Measurements from ENCODE around the gene CEACAM5.
"Not testable (repeated sequence)": the region's sequence is repeated elsewhere in the genome, so short reads cannot be mapped to it uniquely, and the experiment has no call there.

Gene CEACAM5

DNA sequence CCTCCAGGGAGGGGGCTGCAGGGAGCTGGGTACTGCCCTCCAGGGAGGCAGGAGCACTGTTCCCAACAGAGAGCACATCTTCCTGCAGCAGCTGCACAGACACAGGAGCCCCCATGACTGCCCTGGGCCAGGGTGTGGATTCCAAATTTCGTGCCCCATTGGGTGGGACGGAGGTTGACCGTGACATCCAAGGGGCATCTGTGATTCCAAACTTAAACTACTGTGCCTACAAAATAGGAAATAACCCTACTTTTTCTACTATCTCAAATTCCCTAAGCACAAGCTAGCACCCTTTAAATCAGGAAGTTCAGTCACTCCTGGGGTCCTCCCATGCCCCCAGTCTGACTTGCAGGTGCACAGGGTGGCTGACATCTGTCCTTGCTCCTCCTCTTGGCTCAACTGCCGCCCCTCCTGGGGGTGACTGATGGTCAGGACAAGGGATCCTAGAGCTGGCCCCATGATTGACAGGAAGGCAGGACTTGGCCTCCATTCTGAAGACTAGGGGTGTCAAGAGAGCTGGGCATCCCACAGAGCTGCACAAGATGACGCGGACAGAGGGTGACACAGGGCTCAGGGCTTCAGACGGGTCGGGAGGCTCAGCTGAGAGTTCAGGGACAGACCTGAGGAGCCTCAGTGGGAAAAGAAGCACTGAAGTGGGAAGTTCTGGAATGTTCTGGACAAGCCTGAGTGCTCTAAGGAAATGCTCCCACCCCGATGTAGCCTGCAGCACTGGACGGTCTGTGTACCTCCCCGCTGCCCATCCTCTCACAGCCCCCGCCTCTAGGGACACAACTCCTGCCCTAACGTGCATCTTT lies 7.8 kb upstream of the CEACAM5 start:
- in situ Hi-C loops (cut with HindIII; ENCODE audit: low sequenced_read_pairs): no loop called here

DNA sequence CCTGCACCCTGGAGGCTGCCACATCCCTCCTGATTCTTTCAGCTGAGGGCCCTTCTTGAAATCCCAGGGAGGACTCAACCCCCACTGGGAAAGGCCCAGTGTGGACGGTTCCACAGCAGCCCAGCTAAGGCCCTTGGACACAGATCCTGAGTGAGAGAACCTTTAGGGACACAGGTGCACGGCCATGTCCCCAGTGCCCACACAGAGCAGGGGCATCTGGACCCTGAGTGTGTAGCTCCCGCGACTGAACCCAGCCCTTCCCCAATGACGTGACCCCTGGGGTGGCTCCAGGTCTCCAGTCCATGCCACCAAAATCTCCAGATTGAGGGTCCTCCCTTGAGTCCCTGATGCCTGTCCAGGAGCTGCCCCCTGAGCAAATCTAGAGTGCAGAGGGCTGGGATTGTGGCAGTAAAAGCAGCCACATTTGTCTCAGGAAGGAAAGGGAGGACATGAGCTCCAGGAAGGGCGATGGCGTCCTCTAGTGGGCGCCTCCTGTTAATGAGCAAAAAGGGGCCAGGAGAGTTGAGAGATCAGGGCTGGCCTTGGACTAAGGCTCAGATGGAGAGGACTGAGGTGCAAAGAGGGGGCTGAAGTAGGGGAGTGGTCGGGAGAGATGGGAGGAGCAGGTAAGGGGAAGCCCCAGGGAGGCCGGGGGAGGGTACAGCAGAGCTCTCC lies 6.9 kb upstream of the CEACAM5 start:
- in situ Hi-C loops (cut with HindIII; ENCODE audit: low sequenced_read_pairs): no loop called here

DNA sequence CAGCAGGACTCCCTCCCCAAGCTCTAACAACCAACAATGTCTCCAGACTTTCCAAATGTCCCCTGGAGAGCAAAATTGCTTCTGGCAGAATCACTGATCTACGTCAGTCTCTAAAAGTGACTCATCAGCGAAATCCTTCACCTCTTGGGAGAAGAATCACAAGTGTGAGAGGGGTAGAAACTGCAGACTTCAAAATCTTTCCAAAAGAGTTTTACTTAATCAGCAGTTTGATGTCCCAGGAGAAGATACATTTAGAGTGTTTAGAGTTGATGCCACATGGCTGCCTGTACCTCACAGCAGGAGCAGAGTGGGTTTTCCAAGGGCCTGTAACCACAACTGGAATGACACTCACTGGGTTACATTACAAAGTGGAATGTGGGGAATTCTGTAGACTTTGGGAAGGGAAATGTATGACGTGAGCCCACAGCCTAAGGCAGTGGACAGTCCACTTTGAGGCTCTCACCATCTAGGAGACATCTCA lies 6.2 kb upstream of the CEACAM5 start:
- in situ Hi-C loops (cut with HindIII; ENCODE audit: low sequenced_read_pairs): no loop called here

DNA sequence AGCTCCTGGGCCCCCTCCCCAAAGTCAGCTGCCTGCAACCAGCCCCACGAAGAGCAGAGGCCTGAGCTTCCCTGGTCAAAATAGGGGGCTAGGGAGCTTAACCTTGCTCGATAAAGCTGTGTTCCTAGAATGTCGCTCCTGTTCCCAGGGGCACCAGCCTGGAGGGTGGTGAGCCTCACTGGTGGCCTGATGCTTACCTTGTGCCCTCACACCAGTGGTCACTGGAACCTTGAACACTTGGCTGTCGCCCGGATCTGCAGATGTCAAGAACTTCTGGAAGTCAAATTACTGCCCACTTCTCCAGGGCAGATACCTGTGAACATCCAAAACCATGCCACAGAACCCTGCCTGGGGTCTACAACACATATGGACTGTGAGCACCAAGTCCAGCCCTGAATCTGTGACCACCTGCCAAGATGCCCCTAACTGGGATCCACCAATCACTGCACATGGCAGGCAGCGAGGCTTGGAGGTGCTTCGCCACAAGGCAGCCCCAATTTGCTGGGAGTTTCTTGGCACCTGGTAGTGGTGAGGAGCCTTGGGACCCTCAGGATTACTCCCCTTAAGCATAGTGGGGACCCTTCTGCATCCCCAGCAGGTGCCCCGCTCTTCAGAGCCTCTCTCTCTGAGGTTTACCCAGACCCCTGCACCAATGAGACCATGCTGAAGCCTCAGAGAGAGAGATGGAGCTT lies 4.7 kb upstream of the CEACAM5 start:
- in situ Hi-C loops (cut with HindIII; ENCODE audit: low sequenced_read_pairs): no loop called here

DNA sequence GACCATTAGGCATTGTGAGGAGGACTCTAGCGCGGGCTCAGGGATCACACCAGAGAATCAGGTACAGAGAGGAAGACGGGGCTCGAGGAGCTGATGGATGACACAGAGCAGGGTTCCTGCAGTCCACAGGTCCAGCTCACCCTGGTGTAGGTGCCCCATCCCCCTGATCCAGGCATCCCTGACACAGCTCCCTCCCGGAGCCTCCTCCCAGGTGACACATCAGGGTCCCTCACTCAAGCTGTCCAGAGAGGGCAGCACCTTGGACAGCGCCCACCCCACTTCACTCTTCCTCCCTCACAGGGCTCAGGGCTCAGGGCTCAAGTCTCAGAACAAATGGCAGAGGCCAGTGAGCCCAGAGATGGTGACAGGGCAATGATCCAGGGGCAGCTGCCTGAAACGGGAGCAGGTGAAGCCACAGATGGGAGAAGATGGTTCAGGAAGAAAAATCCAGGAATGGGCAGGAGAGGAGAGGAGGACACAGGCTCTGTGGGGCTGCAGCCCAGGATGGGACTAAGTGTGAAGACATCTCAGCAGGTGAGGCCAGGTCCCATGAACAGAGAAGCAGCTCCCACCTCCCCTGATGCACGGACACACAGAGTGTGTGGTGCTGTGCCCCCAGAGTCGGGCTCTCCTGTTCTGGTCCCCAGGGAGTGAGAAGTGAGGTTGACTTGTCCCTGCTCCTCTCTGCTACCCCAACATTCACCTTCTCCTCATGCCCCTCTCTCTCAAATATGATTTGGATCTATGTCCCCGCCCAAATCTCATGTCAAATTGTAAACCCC lies 2.8 kb upstream of the CEACAM5 start:
- in situ Hi-C loops (cut with HindIII; ENCODE audit: low sequenced_read_pairs): no loop called here

DNA sequence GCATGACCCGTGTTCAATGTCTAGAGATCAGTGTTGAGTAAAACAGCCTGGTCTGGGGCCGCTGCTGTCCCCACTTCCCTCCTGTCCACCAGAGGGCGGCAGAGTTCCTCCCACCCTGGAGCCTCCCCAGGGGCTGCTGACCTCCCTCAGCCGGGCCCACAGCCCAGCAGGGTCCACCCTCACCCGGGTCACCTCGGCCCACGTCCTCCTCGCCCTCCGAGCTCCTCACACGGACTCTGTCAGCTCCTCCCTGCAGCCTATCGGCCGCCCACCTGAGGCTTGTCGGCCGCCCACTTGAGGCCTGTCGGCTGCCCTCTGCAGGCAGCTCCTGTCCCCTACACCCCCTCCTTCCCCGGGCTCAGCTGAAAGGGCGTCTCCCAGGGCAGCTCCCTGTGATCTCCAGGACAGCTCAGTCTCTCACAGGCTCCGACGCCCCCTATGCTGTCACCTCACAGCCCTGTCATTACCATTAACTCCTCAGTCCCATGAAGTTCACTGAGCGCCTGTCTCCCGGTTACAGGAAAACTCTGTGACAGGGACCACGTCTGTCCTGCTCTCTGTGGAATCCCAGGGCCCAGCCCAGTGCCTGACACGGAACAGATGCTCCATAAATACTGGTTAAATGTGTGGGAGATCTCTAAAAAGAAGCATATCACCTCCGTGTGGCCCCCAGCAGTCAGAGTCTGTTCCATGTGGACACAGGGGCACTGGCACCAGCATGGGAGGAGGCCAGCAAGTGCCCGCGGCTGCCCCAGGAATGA lies 1.5 kb upstream of the CEACAM5 start:
- in situ Hi-C loops (cut with HindIII; ENCODE audit: low sequenced_read_pairs): no loop called here

DNA sequence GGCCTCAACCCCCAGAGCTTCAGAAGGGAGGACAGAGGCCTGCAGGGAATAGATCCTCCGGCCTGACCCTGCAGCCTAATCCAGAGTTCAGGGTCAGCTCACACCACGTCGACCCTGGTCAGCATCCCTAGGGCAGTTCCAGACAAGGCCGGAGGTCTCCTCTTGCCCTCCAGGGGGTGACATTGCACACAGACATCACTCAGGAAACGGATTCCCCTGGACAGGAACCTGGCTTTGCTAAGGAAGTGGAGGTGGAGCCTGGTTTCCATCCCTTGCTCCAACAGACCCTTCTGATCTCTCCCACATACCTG lies 969 bp upstream of the CEACAM5 start:
- in situ Hi-C loops (cut with HindIII; ENCODE audit: low sequenced_read_pairs): no loop called here

DNA sequence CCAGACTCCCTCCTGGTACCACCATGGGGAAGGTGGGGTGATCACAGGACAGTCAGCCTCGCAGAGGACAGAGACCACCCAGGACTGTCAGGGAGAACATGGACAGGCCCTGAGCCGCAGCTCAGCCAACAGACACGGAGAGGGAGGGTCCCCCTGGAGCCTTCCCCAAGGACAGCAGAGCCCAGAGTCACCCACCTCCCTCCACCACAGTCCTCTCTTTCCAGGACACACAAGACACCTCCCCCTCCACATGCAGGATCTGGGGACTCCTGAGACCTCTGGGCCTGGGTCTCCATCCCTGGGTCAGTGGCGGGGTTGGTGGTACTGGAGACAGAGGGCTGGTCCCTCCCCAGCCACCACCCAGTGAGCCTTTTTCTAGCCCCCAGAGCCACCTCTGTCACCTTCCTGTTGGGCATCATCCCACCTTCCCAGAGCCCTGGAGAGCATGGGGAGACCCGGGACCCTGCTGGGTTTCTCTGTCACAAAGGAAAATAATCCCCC lies 505 bp upstream of the CEACAM5 start:
- in situ Hi-C loops (cut with HindIII; ENCODE audit: low sequenced_read_pairs): no loop called here

DNA sequence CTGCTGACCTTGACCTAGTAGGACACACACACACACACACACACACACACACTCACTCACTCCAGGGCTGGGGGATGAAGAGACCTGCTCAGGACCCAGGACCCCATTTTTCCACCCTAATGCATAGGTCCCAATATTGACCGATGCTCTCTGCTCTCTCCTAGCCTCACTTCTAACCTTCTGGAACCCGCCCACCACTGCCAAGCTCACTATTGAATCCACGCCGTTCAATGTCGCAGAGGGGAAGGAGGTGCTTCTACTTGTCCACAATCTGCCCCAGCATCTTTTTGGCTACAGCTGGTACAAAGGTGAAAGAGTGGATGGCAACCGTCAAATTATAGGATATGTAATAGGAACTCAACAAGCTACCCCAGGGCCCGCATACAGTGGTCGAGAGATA lies 1.1 kb downstream of the CEACAM5 start:
- in situ Hi-C loops (cut with HindIII; ENCODE audit: low sequenced_read_pairs): not testable (repeated sequence)

DNA sequence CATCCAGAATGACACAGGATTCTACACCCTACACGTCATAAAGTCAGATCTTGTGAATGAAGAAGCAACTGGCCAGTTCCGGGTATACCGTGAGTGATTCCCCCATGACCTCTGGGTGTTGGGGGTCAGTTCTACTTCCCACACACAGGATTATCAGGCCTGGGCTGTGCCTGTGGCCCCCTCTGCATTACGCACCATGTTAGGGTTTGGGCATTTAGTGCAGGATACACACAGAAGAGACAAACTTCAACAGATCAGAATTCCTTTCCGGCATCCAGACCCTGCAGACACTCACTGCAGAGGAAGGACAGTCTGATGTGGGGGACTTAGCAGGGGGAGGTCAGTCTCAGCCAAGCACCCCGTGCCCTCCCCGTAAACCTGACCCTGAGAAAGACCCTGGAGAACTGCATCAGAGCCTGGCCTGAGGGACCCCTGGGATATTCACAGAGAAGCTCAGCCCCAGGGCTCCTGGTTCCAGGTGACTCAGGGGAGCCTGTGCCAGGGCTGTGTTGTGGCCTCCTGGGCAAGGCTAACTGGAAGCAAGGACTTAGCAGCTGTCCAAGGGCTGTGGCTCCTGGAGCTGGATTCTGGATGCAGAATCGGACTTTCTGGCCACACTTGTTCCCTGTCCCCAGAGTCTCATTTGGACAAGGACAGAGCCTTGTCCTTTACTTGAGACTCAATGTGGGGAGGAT lies 1.7 kb downstream of the CEACAM5 start:
- in situ Hi-C loops (cut with HindIII; ENCODE audit: low sequenced_read_pairs): no loop called here

DNA sequence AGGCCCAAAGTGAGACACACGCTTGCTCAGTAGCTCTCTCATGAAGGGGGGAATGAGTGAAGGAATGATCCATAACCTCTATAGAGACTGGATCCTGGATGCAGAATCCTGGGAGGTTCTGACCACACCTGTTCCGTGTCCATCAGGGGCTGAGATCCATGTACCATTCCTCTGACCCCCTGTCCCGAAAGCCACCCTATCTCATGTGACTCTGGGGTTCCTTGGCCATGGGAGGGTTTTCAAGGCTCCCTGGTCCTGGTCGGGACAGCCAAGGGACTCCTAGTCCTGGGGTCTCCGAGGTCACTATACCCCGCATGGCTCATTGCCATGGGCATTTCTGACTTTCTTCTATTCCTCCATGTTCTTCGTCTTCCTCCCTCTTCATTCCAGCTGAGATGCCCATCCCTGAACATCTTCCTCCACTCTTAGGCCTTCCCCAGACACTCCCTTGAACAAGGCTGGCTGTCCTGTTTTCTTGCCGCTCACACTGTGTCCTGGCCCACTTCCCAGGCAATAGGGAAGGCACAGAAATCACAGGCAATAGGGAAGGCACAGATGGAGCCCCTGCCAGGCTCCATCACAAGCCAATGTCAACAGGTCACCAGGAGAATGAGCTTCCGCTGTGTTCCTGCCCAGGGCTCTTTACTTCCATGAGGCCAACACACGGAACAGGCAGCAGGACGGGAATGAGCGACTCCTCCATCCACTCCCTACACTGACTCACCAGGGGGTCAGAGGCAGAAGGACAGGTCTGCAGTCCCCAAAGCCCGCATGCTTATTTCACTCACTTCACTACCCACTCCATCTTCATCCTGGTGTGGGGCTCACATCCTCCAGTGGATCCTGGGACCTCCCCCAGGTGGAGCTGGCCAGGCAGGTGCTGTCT lies 3.2 kb downstream of the CEACAM5 start:
- in situ Hi-C loops (cut with HindIII; ENCODE audit: low sequenced_read_pairs): no loop called here

DNA sequence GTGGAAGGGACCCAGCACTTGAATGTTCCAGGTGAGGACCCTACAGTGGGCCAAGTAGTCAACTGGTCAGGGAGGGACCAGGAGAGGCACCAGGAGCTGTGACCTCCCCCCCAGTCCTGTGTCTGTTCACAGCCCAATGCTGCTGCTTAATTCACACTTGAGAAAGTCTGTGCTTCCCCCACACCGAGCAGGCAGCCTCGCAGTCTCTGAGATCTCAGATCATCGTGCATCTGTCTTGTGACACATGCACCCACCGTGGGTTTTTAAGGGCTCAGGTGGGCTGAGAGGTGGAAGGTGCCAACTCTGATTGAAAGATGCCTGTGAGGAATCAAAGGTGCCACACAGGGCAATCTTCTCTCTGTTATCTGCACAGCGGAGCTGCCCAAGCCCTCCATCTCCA lies 6.2 kb downstream of the CEACAM5 start:
- in situ Hi-C loops (cut with HindIII; ENCODE audit: low sequenced_read_pairs): no loop called here

DNA sequence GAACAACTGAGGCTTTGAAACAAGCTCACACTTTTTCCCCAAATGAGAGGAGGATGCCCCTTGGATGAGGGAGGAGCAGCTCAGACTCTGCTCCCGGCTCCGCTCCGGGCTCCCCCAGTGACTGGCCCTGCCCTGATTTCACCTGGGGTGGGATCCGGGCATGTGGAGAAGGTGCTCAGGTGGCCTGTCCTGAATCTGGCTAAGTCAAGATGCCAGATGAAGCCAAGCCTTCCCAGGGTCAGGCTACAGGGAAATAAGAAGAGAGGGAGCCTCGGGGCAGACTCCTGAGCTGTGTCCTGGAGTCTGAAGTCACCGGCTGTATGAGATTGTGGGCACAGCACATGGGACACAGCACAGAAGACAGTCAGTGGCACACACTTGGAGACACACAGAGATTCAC lies 10.3 kb downstream of the CEACAM5 start:
- in situ Hi-C loops (cut with HindIII; ENCODE audit: low sequenced_read_pairs): no loop called here

DNA sequence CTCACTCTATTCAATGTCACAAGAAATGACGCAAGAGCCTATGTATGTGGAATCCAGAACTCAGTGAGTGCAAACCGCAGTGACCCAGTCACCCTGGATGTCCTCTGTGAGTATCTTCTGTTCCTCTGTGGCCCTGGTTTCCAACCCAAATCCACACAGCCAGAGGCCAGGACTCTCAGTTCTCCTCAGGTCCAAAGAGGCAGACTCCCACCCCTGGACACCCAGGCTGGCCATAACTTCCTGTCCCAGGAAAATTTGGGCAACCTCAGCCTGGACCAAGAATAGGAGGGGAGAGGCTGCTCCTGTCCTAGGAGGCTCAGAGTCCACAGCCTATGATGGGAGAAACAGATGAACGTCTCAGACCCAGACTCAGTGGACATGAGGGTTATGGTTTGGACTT lies 11.7 kb downstream of the CEACAM5 start:
- in situ Hi-C loops (cut with HindIII; ENCODE audit: low sequenced_read_pairs): no loop called here

DNA sequence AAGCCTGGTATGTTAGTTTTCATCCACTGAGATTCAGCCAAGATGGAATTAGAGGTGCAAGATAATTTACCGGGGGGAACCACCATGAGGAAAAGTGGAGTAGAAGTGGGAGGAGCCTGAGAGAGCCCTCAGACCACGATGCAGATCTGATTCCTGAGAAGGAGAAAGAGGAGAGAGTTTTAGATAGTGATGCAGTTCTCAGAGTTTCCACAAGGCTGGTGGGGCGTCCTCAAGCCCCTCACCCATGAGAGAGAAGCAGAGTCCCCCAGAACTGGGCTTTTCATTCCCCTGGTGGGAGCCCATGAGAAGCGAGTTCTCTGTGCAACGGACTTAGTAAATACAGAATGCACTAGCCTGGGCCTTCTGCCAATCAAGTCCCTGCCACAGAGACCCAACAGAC lies 18.1 kb downstream of the CEACAM5 start:
- in situ Hi-C loops (cut with HindIII; ENCODE audit: low sequenced_read_pairs): no loop called here

DNA sequence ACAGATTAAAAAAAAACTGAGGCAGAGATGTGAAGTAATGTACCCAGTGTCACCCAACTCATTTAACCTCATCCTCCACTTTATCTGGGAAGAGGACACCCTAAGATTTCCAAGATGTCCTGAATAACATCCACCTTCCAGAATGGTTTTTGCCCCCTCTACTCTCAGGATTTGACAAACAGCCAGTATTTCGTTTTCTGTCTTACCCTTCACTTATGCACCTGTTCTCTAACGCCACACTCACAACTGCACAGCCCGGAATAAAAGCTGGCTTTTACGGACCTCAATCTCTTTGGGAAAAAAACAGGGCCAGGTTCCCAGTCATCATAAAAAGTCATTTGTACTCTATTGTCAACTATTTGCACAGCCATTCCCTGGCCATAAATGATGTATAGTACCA lies 25.7 kb downstream of the CEACAM5 start:
- in situ Hi-C loops (cut with HindIII; ENCODE audit: low sequenced_read_pairs): no loop called here

DNA sequence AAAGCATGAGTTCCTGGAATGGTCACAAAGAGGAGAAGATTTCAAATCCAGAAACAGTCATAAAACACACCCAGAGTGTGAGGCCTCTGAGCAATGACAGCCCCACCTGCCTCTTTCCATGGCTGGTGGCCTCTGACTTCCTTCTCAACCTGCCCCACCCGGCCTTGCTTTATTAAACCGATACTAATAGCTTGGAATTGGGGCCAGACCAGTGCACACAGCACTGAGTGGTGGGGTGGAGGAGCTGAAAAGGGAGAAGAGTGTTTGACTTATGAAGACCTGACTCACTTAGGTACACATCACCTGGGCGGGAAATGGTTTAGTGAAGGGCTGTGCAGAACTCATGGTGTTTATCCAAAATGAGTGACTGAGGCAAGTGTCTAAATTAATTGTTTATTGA lies 26.2 kb downstream of the CEACAM5 start:
- in situ Hi-C loops (cut with HindIII; ENCODE audit: low sequenced_read_pairs): no loop called here

DNA sequence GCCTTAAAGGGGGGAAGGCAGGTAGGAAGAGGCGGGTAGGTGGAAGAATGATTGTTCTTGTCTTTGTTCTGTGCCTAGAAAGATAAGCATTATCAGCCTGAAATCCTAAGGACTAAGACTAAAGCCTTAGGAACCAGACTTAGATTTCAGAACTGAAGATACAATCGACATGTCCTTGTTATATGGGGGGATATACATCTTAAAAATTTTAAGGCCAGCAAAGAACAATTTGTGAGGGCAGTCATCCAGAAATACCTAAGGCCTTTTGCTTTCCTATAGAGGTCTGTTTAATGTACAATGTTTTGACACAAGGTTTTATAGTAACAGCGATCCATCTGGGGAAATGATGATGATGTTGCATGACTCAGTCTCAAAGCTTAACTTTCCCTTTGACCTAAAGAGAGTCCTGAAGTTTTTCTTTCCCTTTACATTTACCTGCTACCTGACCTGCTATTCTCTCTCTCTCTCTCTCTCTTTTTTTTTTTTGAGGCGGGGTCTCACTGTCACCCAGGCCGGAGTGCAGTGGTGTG lies 26.7 kb downstream of the CEACAM5 start:
- in situ Hi-C loops (cut with HindIII; ENCODE audit: low sequenced_read_pairs): no loop called here

DNA sequence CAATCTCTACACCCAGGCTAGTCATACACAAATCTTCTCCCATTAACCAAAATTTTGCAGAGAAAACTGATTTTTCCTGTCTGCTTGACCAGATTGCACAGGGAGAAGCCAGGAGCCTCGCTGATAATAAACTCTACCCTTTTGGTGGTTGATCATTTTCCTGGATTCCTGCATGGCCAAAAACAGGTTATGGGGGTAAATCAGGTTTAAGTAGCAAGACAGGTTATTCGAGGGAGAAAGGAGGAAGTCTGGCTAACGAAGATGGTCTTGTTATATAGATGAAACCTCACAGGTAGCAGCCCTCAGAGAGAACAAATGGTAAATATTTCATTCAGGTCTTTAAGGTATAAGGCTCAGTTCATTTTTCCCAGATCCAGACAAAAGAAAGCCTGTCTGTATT lies 30.9 kb downstream of the CEACAM5 start:
- in situ Hi-C loops (cut with HindIII; ENCODE audit: low sequenced_read_pairs): no loop called here

Data from DLD1 (cell line).